ENCODE results near the gene PPP1R12C.

DNA sequence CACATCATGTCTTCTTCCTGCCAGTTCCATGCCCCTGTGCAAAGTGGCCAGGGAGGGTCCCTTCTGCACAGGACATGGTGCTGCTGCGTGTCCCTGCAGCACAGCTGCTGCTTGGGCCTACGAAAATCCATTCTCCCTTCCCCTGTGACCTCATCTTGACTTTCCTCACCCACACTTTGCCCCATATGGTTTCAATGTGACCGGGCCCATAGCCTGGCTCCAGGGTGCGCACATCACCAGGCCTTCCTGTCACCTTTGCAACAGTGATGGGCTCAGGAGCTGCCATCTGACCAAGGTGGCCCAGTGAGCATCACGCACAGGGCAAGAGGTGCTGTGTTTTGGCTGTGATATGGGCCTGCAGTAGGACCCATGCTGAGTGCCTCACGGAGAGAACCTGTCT is 10.8 kb downstream of the PPP1R12C start:
- TF ChIP-seq, protein P1, sequence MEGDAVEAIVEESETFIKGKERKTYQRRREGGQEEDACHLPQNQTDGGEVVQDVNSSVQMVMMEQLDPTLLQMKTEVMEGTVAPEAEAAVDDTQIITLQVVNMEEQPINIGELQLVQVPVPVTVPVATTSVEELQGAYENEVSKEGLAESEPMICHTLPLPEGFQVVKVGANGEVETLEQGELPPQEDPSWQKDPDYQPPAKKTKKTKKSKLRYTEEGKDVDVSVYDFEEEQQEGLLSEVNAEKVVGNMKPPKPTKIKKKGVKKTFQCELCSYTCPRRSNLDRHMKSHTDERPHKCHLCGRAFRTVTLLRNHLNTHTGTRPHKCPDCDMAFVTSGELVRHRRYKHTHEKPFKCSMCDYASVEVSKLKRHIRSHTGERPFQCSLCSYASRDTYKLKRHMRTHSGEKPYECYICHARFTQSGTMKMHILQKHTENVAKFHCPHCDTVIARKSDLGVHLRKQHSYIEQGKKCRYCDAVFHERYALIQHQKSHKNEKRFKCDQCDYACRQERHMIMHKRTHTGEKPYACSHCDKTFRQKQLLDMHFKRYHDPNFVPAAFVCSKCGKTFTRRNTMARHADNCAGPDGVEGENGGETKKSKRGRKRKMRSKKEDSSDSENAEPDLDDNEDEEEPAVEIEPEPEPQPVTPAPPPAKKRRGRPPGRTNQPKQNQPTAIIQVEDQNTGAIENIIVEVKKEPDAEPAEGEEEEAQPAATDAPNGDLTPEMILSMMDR (IDR thresholded peaks at IDR 0.05; ENCODE audit: poor library complexity): no peak
- no peak for TF ChIP-seq EZH2 (IDR thresholded peaks at IDR 0.05; ENCODE audit: borderline replicate concordance)

Measured in hepatocyte (in vitro differentiated cells).